Hepatic stellate cell (primary cell): ENCODE results near the gene LCN10.

Source experiments
- DNase-seq: peaks from one replicate; pipeline ENCODE4 v3.0.0; 2011; ENCODE audit warnings: low spot score

LCN10 gene

DNA sequence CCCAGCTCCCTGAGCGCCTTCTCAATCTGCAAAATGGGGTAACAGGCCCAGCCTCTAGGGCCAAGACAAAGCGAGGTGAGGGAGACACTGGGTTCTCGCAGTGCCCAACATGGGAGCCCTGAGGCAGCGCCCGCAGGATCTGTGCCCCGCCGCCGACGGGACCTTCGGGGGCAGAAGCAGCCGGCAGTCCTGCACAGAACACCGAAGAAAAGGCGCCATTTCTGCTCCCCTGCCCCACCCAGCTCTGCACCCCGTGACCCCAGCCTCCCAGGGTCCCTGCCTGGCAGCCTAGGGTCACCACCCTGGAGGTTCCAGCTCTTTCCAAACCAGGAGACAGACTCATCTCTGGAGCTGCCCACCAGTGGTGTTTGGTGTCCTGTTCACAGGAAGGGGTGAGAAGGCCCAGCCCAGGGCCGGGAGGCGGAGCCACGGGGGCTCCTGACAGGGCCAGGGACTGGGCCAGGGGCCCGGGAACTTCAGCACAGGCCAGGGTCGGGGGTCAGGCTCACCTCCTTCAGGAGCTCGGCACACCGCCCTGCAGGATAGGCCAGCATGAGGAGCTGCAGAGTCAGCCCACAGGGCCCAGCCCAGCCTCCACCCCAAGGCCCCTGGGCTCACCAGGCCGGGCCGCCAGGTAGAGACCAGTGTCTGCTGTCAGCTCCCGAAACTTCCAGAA, 12.0 kb upstream of the LCN10 start:
- no peak for DNase-seq

DNA sequence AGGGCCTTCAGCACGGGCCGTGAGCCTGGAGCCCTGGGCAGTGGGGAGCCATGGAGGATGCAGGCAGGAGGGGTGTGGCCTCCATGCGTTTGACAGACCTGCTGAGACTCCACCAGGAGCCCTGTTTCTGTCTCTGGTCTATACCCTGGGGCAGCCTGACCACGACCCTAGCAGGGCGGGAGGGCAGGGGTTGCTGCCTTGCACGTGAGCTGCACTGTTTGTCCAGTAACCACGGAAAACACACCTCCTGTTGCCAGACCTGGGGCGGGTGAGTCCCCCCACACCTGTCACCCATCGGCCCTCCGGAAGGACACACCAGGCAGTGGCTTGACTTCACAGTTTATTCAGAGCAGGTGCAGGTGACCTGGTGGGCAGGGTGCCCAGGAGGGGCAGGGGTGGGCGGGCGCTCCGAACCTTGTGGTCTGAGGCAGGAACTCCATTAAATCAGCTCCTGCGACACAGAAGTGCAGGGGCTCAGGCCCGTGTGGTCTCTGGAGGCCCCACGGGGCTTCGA, 11.4 kb upstream of the LCN10 start:
- no peak for DNase-seq

DNA sequence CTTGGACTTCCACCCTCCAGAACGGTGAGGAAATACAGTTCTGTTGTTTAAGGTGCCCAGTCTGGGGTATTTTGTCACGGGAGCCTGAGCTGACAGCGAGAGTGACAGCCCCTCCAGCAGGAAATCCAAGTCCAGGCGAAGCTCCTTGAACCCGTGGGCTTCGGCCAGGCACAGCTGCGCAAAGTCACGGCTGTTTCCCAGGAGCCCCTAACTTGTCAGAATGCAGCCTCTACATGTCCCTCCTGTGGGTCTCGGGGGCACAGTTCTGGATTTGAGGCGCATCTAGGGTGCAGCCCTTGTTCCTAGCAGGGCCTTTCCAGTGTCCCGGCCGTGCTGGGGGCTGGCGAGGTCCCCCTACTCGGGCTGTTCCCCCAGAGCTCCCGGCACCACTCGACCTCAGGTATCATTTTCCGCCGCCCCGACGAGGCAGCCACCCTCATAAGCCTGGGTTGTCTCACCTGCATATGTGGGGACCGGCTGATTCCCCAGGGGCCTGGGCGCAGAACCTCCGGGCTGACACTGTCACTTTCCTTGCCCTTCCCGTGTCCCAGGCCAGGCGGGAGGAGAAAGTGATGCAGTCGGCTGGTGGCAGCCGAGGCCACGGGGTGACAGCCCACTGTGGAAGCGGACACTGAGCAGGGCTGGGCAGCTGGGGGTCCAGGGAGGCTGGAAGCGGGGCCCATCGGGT, 10.8 kb upstream of the LCN10 start:
- no peak for DNase-seq

GRCh38 chr9:136751814-136752213, 9.1 kb upstream of the LCN10 start:
- no peak for DNase-seq

DNA sequence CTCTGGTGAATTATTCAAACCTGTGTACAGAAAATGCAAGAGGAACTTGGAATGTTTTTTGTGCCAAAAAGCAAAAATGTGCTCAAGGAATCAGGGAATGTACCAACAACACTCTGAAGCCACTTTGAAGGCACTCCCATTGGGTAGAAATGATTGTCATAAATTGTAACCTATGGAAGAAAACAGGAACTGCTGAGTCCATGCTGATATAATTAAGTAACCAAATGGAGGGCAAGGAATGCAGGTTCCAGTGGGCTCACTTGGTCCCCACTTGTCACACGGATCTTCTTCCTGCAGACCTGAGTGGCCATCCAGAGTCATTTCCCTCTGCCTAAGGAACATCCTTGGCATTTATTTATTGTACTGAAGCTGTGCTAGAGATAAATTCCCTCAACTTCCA, 8.5 kb upstream of the LCN10 start:
- DNase-seq = no peak

DNA sequence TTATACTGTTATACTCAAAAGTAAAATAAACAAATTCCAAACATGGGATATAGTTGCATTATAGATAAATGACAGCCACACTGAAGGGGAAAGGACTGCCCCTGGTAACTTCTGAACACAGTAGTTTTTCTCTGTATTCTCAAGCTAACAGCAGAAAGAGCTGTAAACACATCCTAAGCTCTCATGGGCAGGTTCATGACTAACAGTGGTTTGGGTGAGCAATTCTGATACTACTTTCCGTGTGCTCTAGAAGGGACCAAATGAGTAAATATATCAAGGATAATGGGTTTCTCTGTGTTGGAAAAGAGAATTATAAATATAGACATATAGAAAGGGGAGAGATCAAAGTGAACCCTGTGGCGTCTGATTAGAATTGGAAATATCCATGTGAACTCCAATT, 7.8 kb upstream of the LCN10 start:
- DNase-seq = no peak

DNA sequence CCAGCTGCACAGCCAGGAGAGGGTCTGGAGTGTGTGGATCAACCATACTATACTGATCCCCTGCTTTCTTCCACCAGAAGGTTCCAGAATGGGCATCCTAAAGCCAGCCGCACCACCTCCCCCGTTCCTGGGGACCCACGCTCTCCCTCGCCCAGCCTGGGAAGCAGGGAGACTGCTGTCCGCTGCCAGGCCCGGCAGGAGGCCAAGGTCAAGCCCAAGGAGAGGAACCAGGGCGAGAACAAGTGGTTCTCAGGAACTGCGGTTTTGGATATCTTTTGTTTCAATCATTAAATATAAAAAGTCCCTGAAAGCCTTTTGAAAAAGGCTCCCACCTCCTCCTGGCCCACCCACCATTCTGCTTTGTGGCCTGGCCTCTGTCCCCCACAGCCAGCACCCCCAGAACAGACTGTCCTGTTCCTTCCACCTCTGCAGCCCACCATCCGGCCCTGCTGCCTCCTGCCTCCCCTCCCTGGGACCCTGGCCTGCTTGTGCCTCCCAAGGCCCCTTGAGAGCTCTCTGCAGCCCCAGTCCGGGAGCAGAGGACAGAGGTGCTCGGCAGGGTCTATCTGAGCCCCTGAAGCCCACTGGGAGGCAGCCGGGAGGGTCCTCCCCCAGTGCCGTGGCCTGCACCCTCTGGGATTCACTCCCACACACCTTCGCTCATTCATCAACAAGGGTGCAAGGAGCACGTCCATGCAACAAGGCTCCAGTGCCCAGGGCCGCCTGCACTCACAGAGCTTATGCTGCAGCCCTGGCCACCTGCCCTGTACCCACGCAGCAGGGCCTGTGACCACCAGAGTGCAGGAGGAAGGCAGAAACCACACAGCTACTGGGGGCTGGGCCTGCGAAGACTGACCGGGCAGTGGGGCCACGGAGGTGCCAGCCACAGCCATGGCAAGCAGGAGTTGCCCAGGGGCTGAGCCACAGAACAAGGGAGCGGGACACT, 6.2 kb upstream of the LCN10 start:
- DNase-seq = no peak

GRCh38 chr9:136748201-136748600, 5.5 kb upstream of the LCN10 start, which contains the start of gene LCN6:
Gene LCN6, minus strand, starts transcription at chr9:136748525. Its CDS starts 42 bp downstream, at chr9:136748483.
- DNase-seq = no peak

- no peak for DNase-seq
Measured at GRCh38 chr9:136747161-136748060, 4.7 kb upstream of the LCN10 start.

- no peak for DNase-seq
Measured at GRCh38 chr9:136746621-136747020, 3.9 kb upstream of the LCN10 start.

DNA sequence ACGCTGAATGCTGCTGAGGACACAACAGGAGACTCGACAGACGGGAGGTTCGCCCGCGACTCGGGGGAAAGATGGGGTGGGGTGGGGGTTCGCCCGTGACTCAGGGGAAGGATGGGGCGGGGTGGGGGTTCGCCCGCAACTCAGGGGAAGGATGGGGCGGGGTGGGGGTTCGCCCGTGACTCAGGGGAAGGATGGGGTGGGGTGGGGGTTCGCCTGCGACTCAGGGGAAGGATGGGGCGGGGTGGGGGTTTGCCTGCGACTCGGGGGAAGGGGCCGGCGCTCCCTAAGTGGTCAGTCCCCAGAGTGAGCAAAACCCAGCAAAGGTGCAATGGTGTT, 3.4 kb upstream of the LCN10 start:
- DNase-seq = no peak

DNA sequence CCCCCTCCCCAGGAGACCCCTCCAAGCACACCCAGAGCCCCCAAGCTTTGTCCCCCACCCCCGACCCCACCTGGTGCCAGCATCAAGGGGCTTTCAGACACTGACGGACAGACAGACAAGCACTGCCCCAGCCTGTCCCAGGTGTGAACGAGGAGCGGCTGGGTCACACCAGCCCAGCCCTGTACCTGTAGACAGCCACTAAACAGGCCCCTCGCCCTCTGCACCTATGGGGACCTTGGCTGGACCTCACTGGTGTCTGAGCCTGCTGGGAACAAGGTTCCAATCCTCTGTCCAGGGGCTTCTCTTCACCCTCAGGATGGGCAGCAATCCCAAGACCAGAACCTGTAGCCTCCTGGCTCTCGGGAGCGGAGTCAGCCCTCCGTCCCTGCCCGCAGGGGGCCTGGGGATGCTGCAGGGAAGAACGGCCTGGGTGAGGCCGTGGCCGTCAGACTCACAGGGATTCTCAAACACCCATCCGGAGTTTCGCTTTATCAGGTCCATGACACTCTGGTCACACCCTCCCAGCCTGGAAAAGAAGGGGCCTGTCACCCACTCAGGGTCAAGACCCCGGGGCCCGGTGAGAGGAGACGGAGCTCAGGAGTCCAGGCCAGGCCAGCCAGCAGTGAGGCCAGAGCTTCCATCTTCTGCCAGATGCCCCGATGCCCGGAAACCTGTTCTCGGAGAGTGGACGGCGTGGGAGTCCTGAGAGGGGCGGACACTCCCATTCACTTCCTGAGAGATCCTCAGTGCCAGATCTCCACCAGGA, 2.8 kb upstream of the LCN10 start:
- DNase-seq = no peak

DNA sequence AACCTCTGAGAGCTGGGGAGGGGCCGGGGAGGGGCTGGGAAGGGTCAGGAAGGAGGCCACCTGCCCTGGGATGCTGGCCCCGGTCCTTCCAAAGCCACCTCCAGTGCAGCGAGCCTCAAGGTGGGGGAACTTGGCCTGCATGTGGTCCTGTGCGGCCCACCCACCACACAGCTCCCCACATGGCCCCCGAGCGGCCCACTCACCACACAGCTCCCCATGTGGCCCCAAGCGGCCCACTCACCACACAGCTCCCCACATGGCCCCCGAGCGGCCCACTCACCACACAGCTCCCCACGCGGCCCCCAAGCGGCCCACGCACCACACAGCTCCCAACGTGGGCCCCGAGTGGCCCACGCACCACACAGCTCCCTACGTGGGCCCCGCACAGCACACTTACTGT, 2.0 kb upstream of the LCN10 start:
- no peak for DNase-seq

- DNase-seq = no peak
Measured at GRCh38 chr9:136743639-136744211, 985 bp upstream of the LCN10 start.

- no peak for DNase-seq
Measured at GRCh38 chr9:136741883-136742571, 713 bp downstream of the LCN10 start.

DNA sequence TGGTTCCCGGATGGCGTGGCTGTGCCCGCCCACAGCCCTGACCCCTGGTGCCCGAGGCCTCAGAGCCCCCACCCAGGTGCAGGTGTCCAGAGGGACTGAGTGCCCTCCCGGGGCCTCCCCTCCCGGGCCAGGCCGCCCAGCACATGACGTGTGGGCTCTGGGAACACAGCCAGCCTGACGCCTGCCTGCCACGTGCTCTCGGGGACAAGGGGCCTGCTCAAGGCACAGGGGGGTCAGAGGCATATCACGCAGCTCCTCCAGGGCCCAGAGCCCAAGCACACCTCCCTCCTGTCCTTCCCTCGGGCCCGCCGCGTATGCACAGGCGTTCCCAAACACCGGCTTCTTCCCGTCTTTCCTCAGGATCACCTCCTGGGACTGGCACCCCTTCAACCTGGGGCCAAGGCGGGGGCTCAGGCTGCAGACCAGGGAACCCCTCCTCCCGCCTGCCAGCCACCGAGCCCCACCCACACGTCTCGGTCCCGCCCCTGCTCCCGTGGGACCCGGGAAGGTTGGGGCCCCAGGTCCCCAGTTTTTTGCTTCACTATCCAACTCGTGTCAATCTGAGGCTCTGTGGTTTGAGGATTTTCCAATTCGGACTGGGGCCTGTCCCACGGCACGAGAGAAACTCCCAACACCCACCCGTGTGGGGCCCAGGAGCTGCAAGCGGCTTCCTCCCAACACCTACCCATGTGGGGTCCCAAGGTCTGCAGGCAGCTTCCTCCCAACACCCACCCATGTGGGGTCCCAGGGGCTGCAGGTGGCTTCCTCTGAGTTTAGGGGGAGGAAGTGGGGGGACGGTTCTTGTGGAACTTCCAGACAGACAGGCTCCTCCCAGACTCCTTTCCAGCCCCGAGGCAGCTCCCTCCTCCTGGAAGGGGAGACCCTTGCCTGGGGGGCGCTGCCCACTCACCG, 1.5 kb downstream of the LCN10 start:
- DNase-seq = no peak

GRCh38 chr9:136740491-136740890, 2.2 kb downstream of the LCN10 start:
- DNase-seq = no peak

- DNase-seq = no peak
Measured at GRCh38 chr9:136740069-136740468, 2.7 kb downstream of the LCN10 start.

DNA sequence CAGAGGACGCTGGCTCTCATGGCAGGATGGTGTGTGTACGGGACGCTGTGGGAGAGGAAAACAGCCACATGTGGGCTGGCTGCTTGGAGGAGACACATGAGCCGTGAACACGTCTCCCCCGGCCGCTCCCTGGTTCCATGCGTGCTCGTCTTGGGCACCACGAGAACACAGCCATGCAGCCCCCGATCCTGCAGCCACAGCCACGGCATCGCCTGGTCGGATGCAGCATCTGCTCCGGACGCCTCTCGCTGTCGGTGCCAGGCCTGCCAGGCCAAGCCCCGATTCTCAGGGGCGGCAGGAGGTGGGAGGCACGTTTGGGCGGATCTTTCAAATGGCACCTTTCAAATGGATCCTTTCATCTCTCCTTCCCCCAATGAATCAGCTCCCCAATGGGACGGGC, 3.2 kb downstream of the LCN10 start:
- DNase-seq = no peak
